ENCODE results near the gene GABRG3.

Gene GABRG3

DNA sequence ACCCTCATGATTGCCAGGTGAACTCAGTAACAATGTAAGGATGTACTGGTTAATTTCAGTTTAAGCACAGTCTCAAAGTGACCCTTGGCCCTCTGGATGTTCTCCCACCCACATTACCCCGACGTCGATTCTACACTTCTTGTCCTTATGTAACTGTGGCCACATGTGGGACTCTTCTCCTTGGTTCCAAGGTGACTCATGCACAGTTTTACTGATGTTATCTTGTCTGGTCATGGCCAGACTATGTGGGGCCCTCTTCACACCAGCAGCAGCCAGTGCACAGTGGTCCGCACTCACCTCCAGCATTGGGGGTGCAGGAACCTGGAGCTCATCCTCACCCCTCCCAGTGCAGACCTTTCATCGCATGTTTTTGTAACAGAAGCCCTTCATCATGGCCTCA lies 608.8 kb downstream of the GABRG3 start:
- H3K27ac ChIP-seq, result no peak overlapping the region
- no peak for TF ChIP-seq CTCF (conservative IDR thresholded peaks at IDR 0.05)

DNA sequence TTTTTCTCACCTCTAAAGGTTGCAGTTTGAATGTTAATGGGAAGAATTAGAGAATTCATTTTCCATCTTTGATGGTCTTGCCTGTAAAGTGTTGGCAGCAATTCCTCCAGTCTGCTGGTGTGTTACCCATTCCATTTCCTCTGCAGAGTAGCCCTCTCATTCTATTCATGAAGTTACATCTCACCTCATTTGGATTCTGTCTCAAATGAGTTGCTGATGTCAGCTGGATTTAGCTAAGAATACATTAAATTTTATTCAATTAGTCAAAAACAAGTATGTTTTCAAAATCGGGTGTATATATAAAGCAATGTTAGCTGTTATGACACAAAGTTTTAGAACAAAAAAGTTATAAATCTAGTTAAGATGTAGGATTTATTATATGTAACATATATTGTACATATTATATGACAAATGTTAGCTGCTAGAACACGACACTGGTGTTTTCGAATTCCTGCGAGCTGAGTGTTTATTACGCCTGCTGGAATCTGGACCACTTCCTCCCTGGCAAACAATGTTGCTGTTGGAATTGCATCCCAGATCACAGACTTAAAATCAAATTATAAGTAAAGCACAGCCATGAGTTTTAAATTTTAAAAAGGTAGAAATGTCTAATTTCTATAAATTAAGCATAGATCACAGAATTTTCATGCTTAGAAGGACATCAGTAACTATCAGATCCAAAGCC lies 611.9 kb downstream of the GABRG3 start:
- no peak for TF ChIP-seq CTCF (conservative IDR thresholded peaks at IDR 0.05)
- no peak overlapping the region for H3K27ac ChIP-seq

- H3K27ac ChIP-seq, result no peak overlapping the region
- no peak for TF ChIP-seq CTCF (conservative IDR thresholded peaks at IDR 0.05)
Measured at GRCh38 chr15:27583651-27584050, 612.7 kb downstream of the GABRG3 start.

DNA sequence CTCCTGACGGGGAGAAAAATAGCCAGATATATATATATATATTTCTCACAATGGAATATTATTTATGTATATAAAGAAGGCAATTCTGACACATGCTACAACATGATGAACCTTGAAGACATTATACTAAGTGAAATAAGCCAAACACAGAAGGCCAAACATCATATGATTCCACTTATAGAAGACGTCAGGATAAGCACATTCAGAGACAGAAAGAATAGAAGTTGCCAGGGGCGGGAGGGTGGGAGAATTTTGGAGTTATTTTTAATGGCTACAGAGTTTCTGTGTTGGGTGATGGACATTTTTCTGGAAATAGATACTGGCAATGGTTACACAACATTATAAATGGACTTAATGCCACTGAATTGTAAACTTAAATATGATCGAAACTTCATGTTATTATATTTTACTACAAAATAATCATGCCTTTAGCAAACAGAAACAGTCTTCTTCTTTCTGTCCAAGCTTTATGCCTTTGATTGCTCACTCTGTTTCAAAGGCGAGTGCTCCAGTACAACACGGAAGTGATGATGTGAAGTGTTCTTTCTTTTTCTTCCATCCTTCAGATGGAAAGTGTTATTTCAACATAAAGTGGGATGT lies 614.2 kb downstream of the GABRG3 start:
- H3K27ac ChIP-seq, result no peak overlapping the region
- TF ChIP-seq CTCF (conservative IDR thresholded peaks at IDR 0.05), result no peak

- H3K27ac ChIP-seq, result no peak overlapping the region
- no peak for TF ChIP-seq CTCF (conservative IDR thresholded peaks at IDR 0.05)
Measured at GRCh38 chr15:27587810-27588209, 616.8 kb downstream of the GABRG3 start.

DNA sequence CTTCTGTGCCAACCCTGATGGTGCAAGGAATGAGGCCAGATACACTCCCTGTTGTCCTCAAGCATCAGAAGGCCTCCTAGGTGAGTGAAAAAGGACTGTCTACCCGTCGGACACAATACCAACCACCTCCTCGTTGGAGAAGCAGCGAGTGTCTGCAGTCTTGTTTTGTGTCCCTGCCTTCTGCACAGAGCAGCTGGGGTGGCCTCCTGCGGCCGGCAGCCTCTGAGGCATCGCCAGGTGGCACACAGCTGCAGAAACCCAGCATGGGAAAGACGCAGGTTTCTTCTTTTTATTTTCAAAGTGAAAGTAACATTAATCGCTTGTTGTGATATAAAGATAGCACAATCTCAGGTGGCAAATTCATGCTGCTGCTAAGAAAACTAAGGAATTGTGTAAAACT lies 618.3 kb downstream of the GABRG3 start:
- TF ChIP-seq CTCF (conservative IDR thresholded peaks at IDR 0.05), result no peak
- no peak overlapping the region for H3K27ac ChIP-seq

DNA sequence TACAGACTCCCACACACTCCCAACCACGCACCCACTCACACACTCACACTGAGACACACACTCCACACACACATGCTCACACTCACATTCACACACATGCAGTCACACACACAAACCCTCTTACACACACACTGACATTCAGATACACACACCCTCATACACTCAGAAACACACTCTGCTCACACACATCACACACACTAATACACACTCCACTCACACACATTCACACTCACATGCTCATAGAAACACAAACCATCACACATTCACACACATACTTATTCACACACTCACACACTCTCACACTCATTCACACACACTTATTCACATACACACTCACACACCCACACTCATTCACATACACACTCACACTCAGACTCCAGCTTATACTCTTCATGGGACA lies 618.8 kb downstream of the GABRG3 start:
- TF ChIP-seq CTCF (conservative IDR thresholded peaks at IDR 0.05), result no peak
- H3K27ac ChIP-seq, result no peak overlapping the region
